HepG2 (cell line): ENCODE measurements around the gene GAN. TPM values are rescaled to one million over a fixed set of nuclear protein-coding genes. Genes with fewer than 3 reads are reported as not detected.

Experiments
- ATAC-seq: fragments of 200-7000 bp; cut with Tn5 transposase; 3 replicates; pipeline ENCODE4 v1.9.1; 2020; ENCODE audit warnings: mild to moderate bottlenecking, moderate library complexity
- BruUV-seq: library from RNA; stranded (reverse); fragments of 400-500 nt; replicated peaks from 2 replicates; lab custom pipeline; 2021; lab: Mats Ljungman, UMichigan
- CTCF ChIA-PET: fragments of 300-600 bp; formaldehyde crosslinking; extraction: SDS; loops from one replicate; lab custom pipeline; 2021; ENCODE audit warnings: low total read pairs, inconsistent platforms, low intra/inter-chr PET ratio; lab: Yijun Ruan, JAX
- POLR2A ChIA-PET: fragments of 350-600 bp; sonication (Branson Sonifier 250); formaldehyde crosslinking; loops from one replicate; lab custom pipeline; 2020; ENCODE audit warnings: antibody characterized with exemption, inconsistent platforms; lab: Yijun Ruan, JAX
- DNase-seq: peaks from one replicate; pipeline ENCODE4 v3.0.0-alpha.2; 2015; ENCODE audit warnings: low spot score
- FAIRE-seq: peaks from 3 replicates; lab custom pipeline; 2011; peaks lifted over from hg19 to GRCh38; lab: Jason Lieb, UNC
- H2AFZ ChIP-seq: one replicate; pipeline ENCODE4 v1.6.1; 2011; ENCODE audit warnings: low read length, inconsistent platforms
- H3K27ac ChIP-seq: fragments of 300-600 bp; 3 replicates; pipeline ENCODE4 v1.8.0; 2011; ENCODE audit warnings: mixed run types, mild to moderate bottlenecking, mixed read lengths, low read length, inconsistent platforms; ENCODE audit not compliant: insufficient read depth; ENCODE audit errors: extremely low read length
- H3K27me3 ChIP-seq, 2 experiments: fragments of 200-600 bp in 1 of 2; 2 replicates in 1 of 2; 3 replicates in 1 of 2; pipeline versions ENCODE4 v1.6.0 to v1.8.0; 2011; ENCODE audit warnings: low read length in 2 of 2, mild to moderate bottlenecking in 2 of 2, moderate library complexity in 2 of 2, inconsistent platforms in 1 of 2; ENCODE audit not compliant: insufficient read depth in 2 of 2, control insufficient read depth in 1 of 2
- H3K36me3 ChIP-seq, 2 experiments: fragments of 200-600 bp in 1 of 2; replicated peaks in 1 of 2; 2 replicates in 1 of 2; 3 replicates in 1 of 2; pipeline versions ENCODE4 v1.5.1 to v1.8.0; 2011; ENCODE audit warnings: low read length in 2 of 2, inconsistent platforms in 1 of 2; ENCODE audit not compliant: insufficient read depth in 2 of 2, control insufficient read depth in 1 of 2
- H3K4me1 ChIP-seq: 2 replicates; pipeline ENCODE4 v1.5.1; 2012; ENCODE audit warnings: low read length, inconsistent platforms; ENCODE audit not compliant: insufficient read depth
- H3K4me2 ChIP-seq: 2 replicates; pipeline ENCODE4 v1.6.0; 2011; ENCODE audit warnings: low read depth, low read length, inconsistent platforms
- H3K4me3 ChIP-seq, 3 experiments: fragments of 200-600 bp in 1 of 3; sonication (generic), shearing (Covaris generic) in 1 of 3; replicated peaks in 1 of 3; 2 replicates each; pipeline ENCODE4 v1.5.1; 2011 to 2016; ENCODE audit warnings: low read length in 3 of 3, inconsistent platforms in 2 of 3, low read depth in 2 of 3, mild to moderate bottlenecking in 2 of 3, control low read depth in 1 of 3, mixed read lengths in 1 of 3; ENCODE audit not compliant: insufficient read depth in 1 of 3
- H3K79me2 ChIP-seq: one replicate; pipeline ENCODE4 v1.6.1; 2011; ENCODE audit warnings: low read length, inconsistent platforms; ENCODE audit not compliant: insufficient read depth
- H3K9ac ChIP-seq: 2 replicates; pipeline ENCODE4 v1.6.0; 2011; ENCODE audit warnings: mild to moderate bottlenecking, low read depth, low read length, inconsistent platforms; ENCODE audit not compliant: insufficient read depth
- H3K9me3 ChIP-seq: 2 replicates; pipeline ENCODE4 v1.5.1; 2012; ENCODE audit warnings: mild to moderate bottlenecking, low read length
- H4K20me1 ChIP-seq: 2 replicates; pipeline ENCODE4 v1.6.0; 2011; ENCODE audit warnings: inconsistent platforms, mild to moderate bottlenecking, low read length, moderate library complexity; ENCODE audit not compliant: insufficient read depth
- KLF12 ChIP-seq: sonication (generic); formaldehyde crosslinking; IDR thresholded peaks from 2 replicates; pipeline ENCODE4 v1.4.0; 2020; ENCODE audit warnings: missing genetic modification reagents, borderline replicate concordance
- MAFK ChIP-seq, 2 experiments: IDR thresholded peaks in 1 of 2; conservative IDR thresholded peaks in 1 of 2; 2 replicates each; pipeline ENCODE4 v1.6.1; 2011; ENCODE audit warnings: improper control_type of control experiment in 2 of 2, low read length in 2 of 2
- NCOA2 ChIP-seq: sonication (generic); formaldehyde crosslinking; IDR thresholded peaks from 2 replicates; pipeline ENCODE4 v1.8.0; 2022; ENCODE audit warnings: inconsistent platforms
- NCOR1 ChIP-seq: fragments of 200-600 bp; sonication (generic); IDR thresholded peaks from 2 replicates; pipeline ENCODE4 v1.7.0; 2017; ENCODE audit warnings: antibody characterized with exemption, low read length, borderline replicate concordance
- NFE2 ChIP-seq: sonication (generic); formaldehyde crosslinking; IDR thresholded peaks from 2 replicates; pipeline ENCODE4 v1.4.0; 2020; ENCODE audit warnings: missing genetic modification reagents
- PRDM15 ChIP-seq: sonication (generic); formaldehyde crosslinking; IDR thresholded peaks from 2 replicates; pipeline ENCODE4 v1.4.0; 2020; ENCODE audit warnings: missing genetic modification reagents
- RXRB ChIP-seq: IDR thresholded peaks from 2 replicates; pipeline ENCODE4 v1.6.1; 2016; ENCODE audit warnings: borderline replicate concordance, missing genetic modification reagents, missing compliant biosample characterization
- SAP130 ChIP-seq: IDR thresholded peaks from 2 replicates; pipeline ENCODE4 v1.6.1; 2016; ENCODE audit warnings: low read depth
- TBL1XR1 ChIP-seq: fragments of 150-350 bp; IDR thresholded peaks from 2 replicates; pipeline ENCODE4 v1.6.1; 2014; ENCODE audit warnings: borderline replicate concordance, low read length; ENCODE audit not compliant: partially characterized antibody
- THAP11 ChIP-seq: IDR thresholded peaks from 2 replicates; pipeline ENCODE4 v1.6.1; 2016; ENCODE audit warnings: missing biosample characterization, missing genetic modification reagents
- ZNF12 ChIP-seq: sonication (generic); formaldehyde crosslinking; IDR thresholded peaks from 2 replicates; pipeline ENCODE4 v1.5.0; 2020; ENCODE audit warnings: missing genetic modification reagents
- ZNF205 ChIP-seq: IDR thresholded peaks from 2 replicates; pipeline ENCODE4 v1.6.1; 2018; ENCODE audit warnings: missing biosample characterization, missing genetic modification reagents
- ZNF75D ChIP-seq: sonication (generic); formaldehyde crosslinking; IDR thresholded peaks from 2 replicates; pipeline ENCODE4 v1.8.1; 2023; ENCODE audit warnings: missing genetic modification reagents, mild to moderate bottlenecking, borderline replicate concordance
- WGBS: methylation state at CpG from one replicate; pipeline ENCODE4 v1.1.6; 2017; ENCODE audit warnings: low lambda C conversion rate; 5-methylcytosine and 5-hydroxymethylcytosine counted together
- in situ Hi-C: cut with HindIII; loops from 2 replicates; pipeline ENCODE4 v1.10.0; 2017; ENCODE audit warnings: low pct_unique_long_range_greater_than_20kb; ENCODE audit not compliant: extremely low pct_ligation_motif_present
- intact Hi-C: fragments of 100-400 bp; cut with micrococcal nuclease; formaldehyde crosslinking; loops from one replicate; pipeline ENCODE4 v1.10.0; 2022; ENCODE audit not compliant: unreplicated experiment
- polyA plus RNA-seq, 8 experiments: library from polyadenylated mRNA; depleted of rRNA in 3 of 8; stranded (reverse) in 7 of 8; unstranded in 1 of 8; fragments of >200 nt; fragmentation: Illumina TruSeq in 4 of 8; extraction: Trizol in 4 of 8; gene quantifications; 2 replicates each; pipeline versions ENCODE4 v1.2.1 to v1.2.3, GENCODE V29; 2011 to 2016; ENCODE audit warnings: low read depth in 4 of 8, missing spikeins in 1 of 8, mixed read lengths in 1 of 8; ENCODE audit not compliant: insufficient read depth in 1 of 8
- total RNA-seq, 5 experiments: library from RNA; depleted of rRNA; stranded (reverse); fragments of >200 nt; fragmentation: Illumina TruSeq; extraction: Trizol; gene quantifications; 2 replicates each; pipeline ENCODE4 v1.2.3, GENCODE V29; 2016; ENCODE audit warnings: low read depth in 1 of 5
- TF ChIP-seq, protein P1 (sequence below): sonication (generic); formaldehyde crosslinking; conservative IDR thresholded peaks from 2 replicates; pipeline ENCODE4 v1.4.0; 2020; ENCODE audit warnings: missing genetic modification reagents
- TF ChIP-seq, protein P2 (sequence below): IDR thresholded peaks from 2 replicates; pipeline ENCODE4 v1.6.1; 2016; ENCODE audit warnings: low read depth
- TF ChIP-seq, protein P3 (sequence below): sonication (generic); formaldehyde crosslinking; IDR thresholded peaks from 2 replicates; pipeline ENCODE4 v1.4.0; 2020; ENCODE audit warnings: mild to moderate bottlenecking, missing genetic modification reagents

The GAN gene
- total and polyA plus RNA-seq, 2 of the 13 experiments (the other 11 are each of a cell fraction or from before 2014, with no cell fraction given): 4.3 to 11.0 TPM

DNA sequence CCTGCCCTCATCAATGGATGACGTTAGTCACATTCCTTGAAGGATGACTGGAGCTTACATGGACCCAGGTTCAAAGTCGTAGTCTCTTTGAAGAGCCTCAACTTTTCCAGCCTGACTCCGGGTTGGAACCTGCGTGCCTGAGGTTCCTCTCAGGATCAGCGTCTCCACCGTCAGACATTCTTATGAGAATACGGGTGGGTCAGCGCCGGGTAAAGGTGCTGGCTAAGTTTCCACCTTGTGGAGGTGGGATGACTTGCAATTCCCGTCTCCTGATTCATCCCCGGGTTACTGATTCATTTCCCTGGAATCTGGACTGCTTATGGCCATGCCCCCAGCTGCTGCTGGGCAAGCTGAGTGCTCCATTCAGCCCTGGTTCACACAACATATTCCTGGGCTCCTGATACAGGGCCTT, 90.9 kb downstream of the GAN start:
- under 1% methylated on average over 11 of the region's 11 CpGs for WGBS
- Histone ChIP-seq H3K4me3 (peak overlapping the region in 2 of 3 experiments; percentile 39 to 57; a peak in 3 of 6 replicates), H3K4me2 (peak overlapping the region; percentile 84), H2AFZ (no peak overlapping the region), H3K9ac (no peak overlapping the region), H3K79me2 (no peaks in the 10 kb centered on the region), H3K4me1 (peaks cover 33% of the 10 kb centered on the region), H3K36me3 (no peaks in the 10 kb centered on the region), H3K27ac (no peak overlapping the region), H4K20me1 (no peaks in the 10 kb centered on the region), H3K27me3 (peaks cover 2 to 4% of the 10 kb centered on the region in 2 experiments; a peak in 3 of 5 replicates), H3K9me3 (no peaks in the 10 kb centered on the region)
- CTCF ChIA-PET: interaction anchor here (0.8 to 4.0 kb wide), 2 partner anchors 292 to 317 kb away, joined by 3 to 25 read pairs; no protein-coding TSS in a partner anchor
- ATAC-seq: peak; percentile 85
- in situ Hi-C loops: no loop called here
- POLR2A ChIA-PET: interaction anchor here (0.6 to 1.2 kb wide), 5 partner anchors 11 to 144 kb away, joined by 3 to 7 read pairs (median 4); no protein-coding TSS in a partner anchor
- no TSS peak for BruUV-seq
- peak; percentile 91 for DNase-seq
- intact Hi-C loops: loop anchor here (2.0 kb wide), 1 partner anchor 25 kb away; no protein-coding TSS in a partner anchor
- FAIRE-seq: peak; percentile 91
- TF ChIP-seq, protein P1, sequence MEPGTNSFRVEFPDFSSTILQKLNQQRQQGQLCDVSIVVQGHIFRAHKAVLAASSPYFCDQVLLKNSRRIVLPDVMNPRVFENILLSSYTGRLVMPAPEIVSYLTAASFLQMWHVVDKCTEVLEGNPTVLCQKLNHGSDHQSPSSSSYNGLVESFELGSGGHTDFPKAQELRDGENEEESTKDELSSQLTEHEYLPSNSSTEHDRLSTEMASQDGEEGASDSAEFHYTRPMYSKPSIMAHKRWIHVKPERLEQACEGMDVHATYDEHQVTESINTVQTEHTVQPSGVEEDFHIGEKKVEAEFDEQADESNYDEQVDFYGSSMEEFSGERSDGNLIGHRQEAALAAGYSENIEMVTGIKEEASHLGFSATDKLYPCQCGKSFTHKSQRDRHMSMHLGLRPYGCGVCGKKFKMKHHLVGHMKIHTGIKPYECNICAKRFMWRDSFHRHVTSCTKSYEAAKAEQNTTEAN (CRISPR knock-in tag): 0 out of 2 replicates have a peak, but pooled peaks have one; percentile 10
- TF ChIP-seq MAFK (conservative IDR thresholded peaks at IDR 0.05 in 1 of 2, IDR thresholded peaks at IDR 0.05 in 1 of 2; ENCODE audit: low read length in 2 of 2) (peak; percentile 58 to 71), SAP130 (CRISPR knock-in tag) (peak; percentile 68), THAP11 (CRISPR knock-in tag) (peak; percentile 48; the same call in 1 of the 2 replicates), KLF12 (0 out of 2 replicates have a peak, but pooled peaks have one; percentile 33), NCOA2 (no peak), ZNF205 (peak; percentile 87), PRDM15 (CRISPR knock-in tag) (0 out of 2 replicates have a peak, but pooled peaks have one; percentile 46), ZNF12 (CRISPR knock-in tag) (peak; percentile 31; the same call in 1 of the 2 replicates), RXRB (CRISPR knock-in tag) (no peak), NCOR1 (peak; percentile 64; the same call in 1 of the 2 replicates), ZNF75D (no peak), NFE2 (CRISPR knock-in tag) (peak; percentile 82), TBL1XR1 (peak; percentile 58)
- TF ChIP-seq, protein P2, sequence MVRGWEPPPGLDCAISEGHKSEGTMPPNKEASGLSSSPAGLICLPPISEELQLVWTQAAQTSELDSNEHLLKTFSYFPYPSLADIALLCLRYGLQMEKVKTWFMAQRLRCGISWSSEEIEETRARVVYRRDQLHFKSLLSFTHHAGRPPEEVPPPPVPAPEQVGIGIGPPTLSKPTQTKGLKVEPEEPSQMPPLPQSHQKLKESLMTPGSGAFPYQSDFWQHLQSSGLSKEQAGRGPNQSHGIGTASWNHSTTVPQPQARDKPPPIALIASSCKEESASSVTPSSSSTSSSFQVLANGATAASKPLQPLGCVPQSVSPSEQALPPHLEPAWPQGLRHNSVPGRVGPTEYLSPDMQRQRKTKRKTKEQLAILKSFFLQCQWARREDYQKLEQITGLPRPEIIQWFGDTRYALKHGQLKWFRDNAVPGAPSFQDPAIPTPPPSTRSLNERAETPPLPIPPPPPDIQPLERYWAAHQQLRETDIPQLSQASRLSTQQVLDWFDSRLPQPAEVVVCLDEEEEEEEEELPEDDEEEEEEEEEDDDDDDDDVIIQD (CRISPR knock-in tag): 0 out of 2 replicates have a peak, but pooled peaks have one; percentile 42
- TF ChIP-seq, protein P3, sequence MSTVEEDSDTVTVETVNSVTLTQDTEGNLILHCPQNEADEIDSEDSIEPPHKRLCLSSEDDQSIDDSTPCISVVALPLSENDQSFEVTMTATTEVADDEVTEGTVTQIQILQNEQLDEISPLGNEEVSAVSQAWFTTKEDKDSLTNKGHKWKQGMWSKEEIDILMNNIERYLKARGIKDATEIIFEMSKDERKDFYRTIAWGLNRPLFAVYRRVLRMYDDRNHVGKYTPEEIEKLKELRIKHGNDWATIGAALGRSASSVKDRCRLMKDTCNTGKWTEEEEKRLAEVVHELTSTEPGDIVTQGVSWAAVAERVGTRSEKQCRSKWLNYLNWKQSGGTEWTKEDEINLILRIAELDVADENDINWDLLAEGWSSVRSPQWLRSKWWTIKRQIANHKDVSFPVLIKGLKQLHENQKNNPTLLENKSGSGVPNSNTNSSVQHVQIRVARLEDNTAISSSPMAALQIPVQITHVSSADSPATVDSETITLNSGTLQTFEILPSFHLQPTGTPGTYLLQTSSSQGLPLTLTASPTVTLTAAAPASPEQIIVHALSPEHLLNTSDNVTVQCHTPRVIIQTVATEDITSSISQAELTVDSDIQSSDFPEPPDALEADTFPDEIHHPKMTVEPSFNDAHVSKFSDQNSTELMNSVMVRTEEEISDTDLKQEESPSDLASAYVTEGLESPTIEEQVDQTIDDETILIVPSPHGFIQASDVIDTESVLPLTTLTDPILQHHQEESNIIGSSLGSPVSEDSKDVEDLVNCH (CRISPR knock-in tag): no peak
